ENCODE results near the gene PUSL1. TPM values are rescaled to one million over a fixed set of nuclear protein-coding genes. Genes with fewer than 3 reads are reported as not detected.
A peak's percentile ranks its signal among the peaks of the same experiment; 100 is the strongest.

PUSL1 gene
- total RNA-seq, 1 donor from 2014 or later: 12.6 TPM

DNA sequence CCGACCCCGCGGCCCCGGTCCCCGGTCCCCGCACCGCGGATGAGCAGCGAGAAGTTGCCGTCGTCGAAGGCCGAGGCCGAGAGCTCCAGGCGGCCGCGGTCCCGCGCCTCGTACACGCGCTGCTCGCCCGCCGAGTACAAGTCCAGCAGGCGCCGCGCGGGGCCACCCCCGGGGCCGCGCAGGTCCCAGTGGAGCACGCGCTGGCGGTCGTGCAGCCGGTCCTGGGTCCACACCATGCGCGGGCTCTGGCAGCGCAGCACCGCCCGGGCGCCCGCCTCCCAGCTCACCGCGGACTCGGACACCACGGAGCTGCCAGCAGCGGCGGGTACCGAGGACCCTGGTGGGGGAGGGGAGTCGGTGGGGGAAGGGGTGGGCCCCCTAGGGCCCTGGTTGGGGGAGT is 47.0 kb downstream of the PUSL1 start:
- no peak overlapping the region for H3K27ac Mint-ChIP-seq
- H3K4me1 Mint-ChIP-seq: peaks cover 21% of the 10 kb centered on the region
- ChIA-PET CTCF (no interaction called here), POLR2A (interaction anchor here (0.6 kb wide), 1 partner anchor 234 kb away, joined by 5 read pairs; no protein-coding TSS in a partner anchor)
- TF ChIP-seq, protein P1, sequence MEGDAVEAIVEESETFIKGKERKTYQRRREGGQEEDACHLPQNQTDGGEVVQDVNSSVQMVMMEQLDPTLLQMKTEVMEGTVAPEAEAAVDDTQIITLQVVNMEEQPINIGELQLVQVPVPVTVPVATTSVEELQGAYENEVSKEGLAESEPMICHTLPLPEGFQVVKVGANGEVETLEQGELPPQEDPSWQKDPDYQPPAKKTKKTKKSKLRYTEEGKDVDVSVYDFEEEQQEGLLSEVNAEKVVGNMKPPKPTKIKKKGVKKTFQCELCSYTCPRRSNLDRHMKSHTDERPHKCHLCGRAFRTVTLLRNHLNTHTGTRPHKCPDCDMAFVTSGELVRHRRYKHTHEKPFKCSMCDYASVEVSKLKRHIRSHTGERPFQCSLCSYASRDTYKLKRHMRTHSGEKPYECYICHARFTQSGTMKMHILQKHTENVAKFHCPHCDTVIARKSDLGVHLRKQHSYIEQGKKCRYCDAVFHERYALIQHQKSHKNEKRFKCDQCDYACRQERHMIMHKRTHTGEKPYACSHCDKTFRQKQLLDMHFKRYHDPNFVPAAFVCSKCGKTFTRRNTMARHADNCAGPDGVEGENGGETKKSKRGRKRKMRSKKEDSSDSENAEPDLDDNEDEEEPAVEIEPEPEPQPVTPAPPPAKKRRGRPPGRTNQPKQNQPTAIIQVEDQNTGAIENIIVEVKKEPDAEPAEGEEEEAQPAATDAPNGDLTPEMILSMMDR (IDR thresholded peaks at IDR 0.05): no peak
- H3K36me3 Mint-ChIP-seq (ENCODE audit: low read depth): no peaks in the 10 kb centered on the region
- intact Hi-C loops (cut with micrococcal nuclease): no loop called here
- peaks cover 21% of the 10 kb centered on the region for H3K27me3 Mint-ChIP-seq
- H3K9me3 Mint-ChIP-seq: no peaks in the 10 kb centered on the region
- ATAC-seq (ENCODE audit: low read depth) (peak; percentile 22), DNase-seq (no peak)
- H3K4me3 Mint-ChIP-seq: no peak overlapping the region

DNA sequence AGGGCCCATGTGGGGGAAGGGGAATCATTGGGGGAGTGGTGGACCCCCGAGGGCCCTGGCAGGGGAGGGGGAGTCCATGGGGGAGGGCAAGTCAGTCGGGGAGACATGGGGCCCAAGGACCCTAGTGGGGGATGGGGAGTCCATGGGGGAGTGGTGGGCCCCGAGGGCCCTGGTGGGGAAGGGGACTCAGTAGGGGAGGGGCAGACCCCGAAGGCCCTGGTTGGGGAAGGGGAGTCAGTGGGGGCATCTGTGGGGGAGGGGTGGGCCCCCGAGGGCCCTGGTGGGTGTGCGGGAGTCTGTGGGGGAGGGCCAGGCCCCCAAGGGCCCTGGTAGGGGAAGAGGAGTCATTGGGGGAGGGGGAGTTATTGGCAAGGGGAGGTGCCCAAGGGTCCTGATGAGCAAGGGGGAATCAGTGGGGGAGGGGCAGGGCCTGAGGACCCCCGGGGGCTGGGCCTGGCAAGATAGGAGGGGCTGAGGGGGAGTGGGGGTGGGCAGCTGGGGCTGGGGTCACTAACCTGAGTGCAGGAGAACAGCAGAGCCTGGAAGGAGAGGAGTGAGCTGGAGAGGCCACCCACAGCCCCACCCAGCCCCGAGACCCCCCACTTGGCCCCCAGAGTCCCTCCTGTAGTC is 47.9 kb downstream of the PUSL1 start:
- intact Hi-C loops (cut with micrococcal nuclease): no loop called here
- Mint-ChIP-seq H3K36me3 (ENCODE audit: low read depth) (no peaks in the 10 kb centered on the region), H3K9me3 (no peaks in the 10 kb centered on the region), H3K27me3 (peaks cover 26% of the 10 kb centered on the region), H3K4me3 (no peak overlapping the region), H3K4me1 (peaks cover 21% of the 10 kb centered on the region), H3K27ac (no peak overlapping the region)
- ChIA-PET CTCF (interaction anchor here (2.2 kb wide), 1 partner anchor 15 kb away, joined by 4 read pairs; no protein-coding TSS in a partner anchor), POLR2A (no interaction called here)
- DNase-seq (no peak), ATAC-seq (ENCODE audit: low read depth) (no peak)
- TF ChIP-seq, protein P1 (IDR thresholded peaks at IDR 0.05): no peak

DNA sequence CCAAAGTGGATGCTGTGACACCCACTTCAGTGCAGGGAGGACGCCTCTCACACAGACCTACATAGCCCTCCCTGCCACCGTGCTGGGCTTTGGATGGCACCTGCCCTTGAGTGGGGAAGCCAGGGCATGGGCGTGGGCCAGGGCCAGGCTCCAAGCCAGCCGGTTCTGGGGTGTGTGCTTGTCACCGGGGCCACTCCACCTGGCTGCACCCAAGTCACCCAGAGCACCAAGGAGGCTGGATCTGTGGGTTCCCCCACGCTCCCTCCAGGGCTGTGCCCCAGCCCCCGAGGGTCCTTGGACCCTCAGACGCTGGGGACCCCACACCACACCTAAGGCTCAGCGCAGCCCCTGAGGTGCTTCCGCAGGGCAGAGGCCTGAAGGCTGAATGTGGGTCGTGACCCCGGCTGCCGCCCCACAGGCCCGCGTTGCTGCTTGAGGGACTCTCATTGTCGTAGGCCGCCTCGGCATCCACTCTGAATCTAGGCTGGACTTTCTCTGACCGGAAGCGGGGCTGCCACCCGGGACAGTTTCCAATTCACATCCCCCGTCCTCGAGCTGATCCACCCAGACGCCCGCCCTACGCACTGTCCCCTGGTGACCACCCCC is 48.5 kb downstream of the PUSL1 start:
- peaks cover 21% of the 10 kb centered on the region for H3K4me1 Mint-ChIP-seq
- no peaks in the 10 kb centered on the region for H3K36me3 Mint-ChIP-seq (ENCODE audit: low read depth)
- ATAC-seq (ENCODE audit: low read depth): no peak
- H3K9me3 Mint-ChIP-seq: no peaks in the 10 kb centered on the region
- no peak for DNase-seq
- ChIA-PET POLR2A (no interaction called here), CTCF (interaction anchor here (2.2 kb wide), 1 partner anchor 14 kb away, joined by 4 read pairs; no protein-coding TSS in a partner anchor)
- peaks cover 26% of the 10 kb centered on the region for H3K27me3 Mint-ChIP-seq
- H3K4me3 Mint-ChIP-seq: no peak overlapping the region
- H3K27ac Mint-ChIP-seq: no peak overlapping the region
- TF ChIP-seq, protein P1 (IDR thresholded peaks at IDR 0.05): no peak
- intact Hi-C loops (cut with micrococcal nuclease): no loop called here

DNA sequence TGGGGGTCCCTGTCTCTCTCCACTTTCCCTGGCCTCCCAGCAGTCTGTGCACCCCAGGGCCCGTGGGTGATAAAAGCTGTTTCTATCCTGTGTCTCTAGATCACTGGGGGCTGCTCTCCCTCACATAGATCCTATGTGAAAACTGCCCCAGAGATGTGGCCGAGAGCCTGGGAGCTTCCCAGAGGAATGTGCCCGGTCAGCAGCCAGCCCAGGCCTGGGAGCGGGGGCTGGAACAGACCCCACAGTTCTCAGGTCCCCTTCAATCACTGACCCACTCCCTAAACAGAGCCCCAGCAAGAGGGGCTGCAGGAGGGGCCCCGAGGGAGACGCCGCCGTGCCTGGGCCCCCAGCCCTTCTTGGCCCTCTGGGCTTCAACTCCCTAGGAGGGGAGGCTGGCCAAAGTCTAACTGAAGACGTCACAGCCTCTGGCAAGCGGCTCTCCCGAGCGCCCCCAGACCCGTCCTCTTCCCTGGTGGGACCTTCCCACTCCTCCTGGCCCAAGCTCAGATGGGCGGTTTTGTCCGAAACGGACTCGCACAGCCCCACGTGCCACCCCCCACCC is 49.6 kb downstream of the PUSL1 start:
- no peak for DNase-seq
- TF ChIP-seq, protein P1 (IDR thresholded peaks at IDR 0.05): no peak
- H3K27ac Mint-ChIP-seq: no peak overlapping the region
- H3K9me3 Mint-ChIP-seq: no peaks in the 10 kb centered on the region
- H3K27me3 Mint-ChIP-seq: peaks cover 20% of the 10 kb centered on the region
- H3K36me3 Mint-ChIP-seq (ENCODE audit: low read depth): no peaks in the 10 kb centered on the region
- H3K4me3 Mint-ChIP-seq: no peak overlapping the region
- ChIA-PET CTCF (interaction anchor here (2.2 kb wide), 1 partner anchor 13 kb away, joined by 4 read pairs; no protein-coding TSS in a partner anchor), POLR2A (no interaction called here)
- ATAC-seq (ENCODE audit: low read depth): no peak
- intact Hi-C loops (cut with micrococcal nuclease): no loop called here
- peaks cover 10% of the 10 kb centered on the region for H3K4me1 Mint-ChIP-seq

Measured in activated B cell treated with CpG ODN at 0.5 μM for 24 hours (primary cell).